Measurements from ENCODE around the gene MAN1C1.

MAN1C1 gene

GRCh38 chr1:25644962-25645361 lies 28.4 kb downstream of the MAN1C1 start:
- TF ChIP-seq CSDC2 (CRISPR knock-in tag; IDR thresholded peaks at IDR 0.05): no peak
- TF ChIP-seq ZNF8 (CRISPR knock-in tag; IDR thresholded peaks at IDR 0.05): no peak
- TF ChIP-seq CSRNP3 (CRISPR knock-in tag; IDR thresholded peaks at IDR 0.05): no peak
- no peak for TF ChIP-seq RARB (CRISPR knock-in tag; IDR thresholded peaks at IDR 0.05)
- no peak for TF ChIP-seq ZFP30 (CRISPR knock-in tag; IDR thresholded peaks at IDR 0.05)
- no peak for TF ChIP-seq SNAI2 (CRISPR knock-in tag; IDR thresholded peaks at IDR 0.05)
- TF ChIP-seq TCF4 (CRISPR knock-in tag; IDR thresholded peaks at IDR 0.05; ENCODE audit: borderline replicate concordance): no peak
- TF ChIP-seq OSR1 (CRISPR knock-in tag; IDR thresholded peaks at IDR 0.05): no peak
- no peak for TF ChIP-seq TOX (CRISPR knock-in tag; IDR thresholded peaks at IDR 0.05; ENCODE audit: borderline replicate concordance)
- TF ChIP-seq ARNTL (CRISPR knock-in tag; IDR thresholded peaks at IDR 0.05; ENCODE audit: borderline replicate concordance, low read depth): no peak
- TF ChIP-seq ESRRG (CRISPR knock-in tag; IDR thresholded peaks at IDR 0.05): no peak
- no peak for TF ChIP-seq TSHZ2 (CRISPR knock-in tag; IDR thresholded peaks at IDR 0.05)
- TF ChIP-seq ZFP3 (CRISPR knock-in tag; IDR thresholded peaks at IDR 0.05): no peak
- TF ChIP-seq GLIS3 (CRISPR knock-in tag; IDR thresholded peaks at IDR 0.05): no peak
- TF ChIP-seq PPARA (CRISPR knock-in tag; IDR thresholded peaks at IDR 0.05; ENCODE audit: borderline replicate concordance): no peak
- no peak for TF ChIP-seq ZNF70 (CRISPR knock-in tag; IDR thresholded peaks at IDR 0.05)
- TF ChIP-seq ISL1 (CRISPR knock-in tag; IDR thresholded peaks at IDR 0.05): no peak
- TF ChIP-seq ZC3H10 (CRISPR knock-in tag; IDR thresholded peaks at IDR 0.05): no peak
- no peak for TF ChIP-seq ZNF565 (CRISPR knock-in tag; conservative IDR thresholded peaks at IDR 0.05; ENCODE audit: low read depth)
- no peak for ATAC-seq

- TF ChIP-seq ARNTL (CRISPR knock-in tag; IDR thresholded peaks at IDR 0.05; ENCODE audit: borderline replicate concordance, low read depth): no peak
- TF ChIP-seq ZFP3 (CRISPR knock-in tag; IDR thresholded peaks at IDR 0.05): no peak
- no peak for TF ChIP-seq CSRNP3 (CRISPR knock-in tag; IDR thresholded peaks at IDR 0.05)
- TF ChIP-seq POU6F1 (CRISPR knock-in tag; IDR thresholded peaks at IDR 0.05; ENCODE audit: borderline replicate concordance, low read depth): no peak
- TF ChIP-seq ZNF565 (CRISPR knock-in tag; conservative IDR thresholded peaks at IDR 0.05; ENCODE audit: low read depth): no peak
- no peak for TF ChIP-seq ZC3H10 (CRISPR knock-in tag; IDR thresholded peaks at IDR 0.05)
- TF ChIP-seq TOX (CRISPR knock-in tag; IDR thresholded peaks at IDR 0.05; ENCODE audit: borderline replicate concordance): no peak
- no peak for TF ChIP-seq CREB5 (CRISPR knock-in tag; IDR thresholded peaks at IDR 0.05; ENCODE audit: low read depth)
- TF ChIP-seq ZNF70 (CRISPR knock-in tag; IDR thresholded peaks at IDR 0.05): no peak
- TF ChIP-seq ESRRG (CRISPR knock-in tag; IDR thresholded peaks at IDR 0.05): no peak
- TF ChIP-seq GLIS3 (CRISPR knock-in tag; IDR thresholded peaks at IDR 0.05): no peak
- no peak for TF ChIP-seq BACH2 (CRISPR knock-in tag; IDR thresholded peaks at IDR 0.05; ENCODE audit: borderline replicate concordance)
These were observed 29.2 kb downstream of the MAN1C1 start for GRCh38 chr1:25645637-25646400.

More at GRCh38 chr1:25645637-25646400, 29.2 kb downstream of the MAN1C1 start:
- ATAC-seq: no peak

Data from SK-N-SH treated with all-trans-retinoic acid at 6 μM for 48 hours (cell line).